Measurements from ENCODE around the gene SORCS3. TPM values are rescaled to one million over a fixed set of nuclear protein-coding genes. Genes with fewer than 3 reads are reported as not detected.

SORCS3 gene
- total RNA-seq, 4 donors from 2014 or later = 0.26 to 0.50 (median 0.41) TPM

GRCh38 chr10:104780165-104780564 lies 139.1 kb downstream of the SORCS3 start:
- H3K4me1 ChIP-seq = no peaks in the 10 kb centered on the region
- TF ChIP-seq EP300 (IDR thresholded peaks at IDR 0.05) (no peak), POLR2AphosphoS5 (IDR thresholded peaks at IDR 0.05) (no peak), POLR2A (IDR thresholded peaks at IDR 0.05; ENCODE audit: low read depth) (no peak)
- TF ChIP-seq, protein P1, sequence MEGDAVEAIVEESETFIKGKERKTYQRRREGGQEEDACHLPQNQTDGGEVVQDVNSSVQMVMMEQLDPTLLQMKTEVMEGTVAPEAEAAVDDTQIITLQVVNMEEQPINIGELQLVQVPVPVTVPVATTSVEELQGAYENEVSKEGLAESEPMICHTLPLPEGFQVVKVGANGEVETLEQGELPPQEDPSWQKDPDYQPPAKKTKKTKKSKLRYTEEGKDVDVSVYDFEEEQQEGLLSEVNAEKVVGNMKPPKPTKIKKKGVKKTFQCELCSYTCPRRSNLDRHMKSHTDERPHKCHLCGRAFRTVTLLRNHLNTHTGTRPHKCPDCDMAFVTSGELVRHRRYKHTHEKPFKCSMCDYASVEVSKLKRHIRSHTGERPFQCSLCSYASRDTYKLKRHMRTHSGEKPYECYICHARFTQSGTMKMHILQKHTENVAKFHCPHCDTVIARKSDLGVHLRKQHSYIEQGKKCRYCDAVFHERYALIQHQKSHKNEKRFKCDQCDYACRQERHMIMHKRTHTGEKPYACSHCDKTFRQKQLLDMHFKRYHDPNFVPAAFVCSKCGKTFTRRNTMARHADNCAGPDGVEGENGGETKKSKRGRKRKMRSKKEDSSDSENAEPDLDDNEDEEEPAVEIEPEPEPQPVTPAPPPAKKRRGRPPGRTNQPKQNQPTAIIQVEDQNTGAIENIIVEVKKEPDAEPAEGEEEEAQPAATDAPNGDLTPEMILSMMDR (IDR thresholded peaks at IDR 0.05) = no peak
- 88% methylated on average over 5 of the region's 5 CpGs for WGBS
- H3K27me3 ChIP-seq = no peaks in the 10 kb centered on the region
- no peak for DNase-seq (ENCODE audit: extremely low spot score)
- H3K9me3 ChIP-seq = no peaks in the 10 kb centered on the region
- intact Hi-C loops (cut with DNase I) = no loop called here
- H3K27ac ChIP-seq (replicated peaks in 1 of 4) = no peak overlapping the region
- H3K36me3 ChIP-seq = no peaks in the 10 kb centered on the region
- H3K4me3 ChIP-seq = no peak overlapping the region

GRCh38 chr10:104780946-104781595 lies 140.0 kb downstream of the SORCS3 start:
- Histone ChIP-seq H3K9me3 (no peaks in the 10 kb centered on the region), H3K27ac (replicated peaks in 1 of 4) (no peak overlapping the region), H3K4me3 (no peak overlapping the region), H3K4me1 (no peaks in the 10 kb centered on the region), H3K36me3 (no peaks in the 10 kb centered on the region), H3K27me3 (no peaks in the 10 kb centered on the region)
- intact Hi-C loops (cut with DNase I) = no loop called here
- DNase-seq (ENCODE audit: extremely low spot score) = no peak
- 95% methylated on average over 1 of the region's 1 CpG for WGBS
- TF ChIP-seq POLR2A (IDR thresholded peaks at IDR 0.05; ENCODE audit: low read depth) (no peak), POLR2AphosphoS5 (IDR thresholded peaks at IDR 0.05) (no peak), EP300 (IDR thresholded peaks at IDR 0.05) (no peak)
- TF ChIP-seq, protein P1 (IDR thresholded peaks at IDR 0.05) = no peak

DNA sequence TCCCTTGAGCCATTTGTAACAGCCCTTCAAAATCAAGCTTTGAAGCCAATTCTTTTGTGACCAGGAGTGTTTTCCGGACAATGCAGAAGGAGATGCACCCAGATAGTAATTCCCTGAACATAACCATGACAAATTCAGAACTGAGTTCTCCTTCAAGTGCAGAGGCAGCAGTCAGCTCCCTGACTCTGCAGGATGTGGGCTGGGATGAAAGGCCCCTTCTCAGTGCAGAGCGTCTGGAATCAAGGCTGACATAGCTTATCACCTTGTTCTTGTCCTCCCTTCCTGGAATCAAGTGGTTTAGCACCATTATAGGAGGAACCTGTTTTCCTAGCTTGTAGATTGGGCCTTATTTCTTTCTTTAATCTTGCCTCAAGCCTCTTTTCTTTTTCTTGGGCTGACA lies 143.4 kb downstream of the SORCS3 start:
- Histone ChIP-seq H3K27me3 (no peaks in the 10 kb centered on the region), H3K4me1 (no peaks in the 10 kb centered on the region), H3K9me3 (no peaks in the 10 kb centered on the region), H3K4me3 (no peak overlapping the region), H3K27ac (replicated peaks in 1 of 4) (no peak overlapping the region), H3K36me3 (no peaks in the 10 kb centered on the region)
- intact Hi-C loops (cut with DNase I) = no loop called here
- WGBS = 84% methylated on average over 2 of the region's 2 CpGs
- DNase-seq (ENCODE audit: extremely low spot score) = no peak
- TF ChIP-seq POLR2A (IDR thresholded peaks at IDR 0.05; ENCODE audit: low read depth) (no peak), EP300 (IDR thresholded peaks at IDR 0.05) (no peak)

DNA sequence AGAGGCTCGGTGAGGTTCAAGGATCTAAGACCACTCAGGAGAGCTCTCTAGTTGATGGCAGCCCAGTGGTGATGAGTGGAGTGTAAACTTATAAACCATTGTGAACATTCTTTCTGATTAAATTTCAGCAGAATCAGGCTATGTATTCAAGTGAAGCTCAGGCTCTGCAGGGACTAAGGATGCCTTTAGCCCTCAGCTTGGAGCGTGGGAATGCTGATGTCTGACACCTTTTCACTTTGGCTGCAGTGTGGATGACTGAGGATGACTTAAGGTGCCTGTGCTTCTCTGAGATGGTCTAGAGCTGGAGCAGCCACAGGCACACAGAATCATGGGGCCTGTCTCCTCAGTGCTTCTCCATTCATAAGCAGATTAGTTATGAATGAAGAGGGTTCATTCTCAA lies 150.4 kb downstream of the SORCS3 start:
- Histone ChIP-seq H3K9me3 (peaks cover 0 to 4% (median 0%) of the 10 kb centered on the region in 4 donors), H3K4me3 (no peak overlapping the region), H3K4me1 (no peaks in the 10 kb centered on the region), H3K27me3 (no peaks in the 10 kb centered on the region), H3K27ac (replicated peaks in 1 of 4) (no peak overlapping the region), H3K36me3 (no peaks in the 10 kb centered on the region)
- 81% methylated on average over 2 of the region's 2 CpGs for WGBS
- DNase-seq (ENCODE audit: extremely low spot score) = no peak
- intact Hi-C loops (cut with DNase I) = no loop called here
- TF ChIP-seq EP300 (IDR thresholded peaks at IDR 0.05) = no peak
- no peak for TF ChIP-seq POLR2AphosphoS5 (IDR thresholded peaks at IDR 0.05)
- TF ChIP-seq, protein P1 (IDR thresholded peaks at IDR 0.05) = no peak

DNA sequence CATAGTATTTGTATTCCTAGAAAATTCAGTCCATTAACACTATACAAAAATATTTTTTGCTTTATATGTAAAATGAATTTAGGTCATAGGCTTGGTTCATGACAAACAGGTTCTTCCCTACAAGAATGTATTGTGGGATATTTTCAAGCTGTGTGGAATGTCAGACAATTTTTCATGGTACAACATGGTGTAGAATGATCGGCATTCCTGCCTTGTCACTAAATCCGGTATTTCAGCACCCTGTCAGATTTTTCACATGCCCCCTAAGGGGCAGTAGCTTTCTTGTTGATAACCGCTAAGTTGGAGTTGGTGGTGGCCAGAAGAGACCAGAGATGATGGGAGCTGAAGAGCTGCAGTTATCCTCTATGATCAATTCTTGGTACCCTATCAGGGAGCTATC lies 154.3 kb downstream of the SORCS3 start:
- TF ChIP-seq POLR2A (IDR thresholded peaks at IDR 0.05; ENCODE audit: low read depth) = no peak
- no peaks in the 10 kb centered on the region for H3K27me3 ChIP-seq
- no peak overlapping the region for H3K27ac ChIP-seq (replicated peaks in 1 of 4)
- no peak overlapping the region for H3K4me3 ChIP-seq
- peaks cover 0 to 4% (median 0%) of the 10 kb centered on the region in 4 donors for H3K9me3 ChIP-seq
- no peak for DNase-seq (ENCODE audit: extremely low spot score)
- no peaks in the 10 kb centered on the region for H3K4me1 ChIP-seq
- no peaks in the 10 kb centered on the region for H3K36me3 ChIP-seq
- 89% methylated on average over 3 of the region's 3 CpGs for WGBS
- intact Hi-C loops (cut with DNase I) = no loop called here

- intact Hi-C loops (cut with DNase I) = no loop called here
- Histone ChIP-seq H3K9me3 (peaks cover 0 to 4% (median 0%) of the 10 kb centered on the region in 4 donors), H3K27me3 (no peaks in the 10 kb centered on the region), H3K27ac (replicated peaks in 1 of 4) (no peak overlapping the region), H3K4me3 (no peak overlapping the region), H3K4me1 (no peaks in the 10 kb centered on the region), H3K36me3 (no peaks in the 10 kb centered on the region)
- WGBS = 71% methylated on average over 2 of the region's 2 CpGs
- no peak for TF ChIP-seq POLR2AphosphoS5 (IDR thresholded peaks at IDR 0.05)
- TF ChIP-seq, protein P1 (IDR thresholded peaks at IDR 0.05) = no peak
- no peak for TF ChIP-seq EP300 (IDR thresholded peaks at IDR 0.05)
- TF ChIP-seq POLR2A (IDR thresholded peaks at IDR 0.05; ENCODE audit: low read depth) = no peak
- no peak for DNase-seq (ENCODE audit: extremely low spot score)
Observed at GRCh38 chr10:104796823-104797222, 155.7 kb downstream of the SORCS3 start.

Data from esophagus muscularis mucosa (tissue), 4 donors.